Measurements from ENCODE around the gene CLDN11. TPM values are rescaled to one million over a fixed set of nuclear protein-coding genes. Genes with fewer than 3 reads are reported as not detected.

Gene CLDN11
- total and polyA plus RNA-seq, 7 donors: 1.3 to 3.0 (median 2.0) TPM

- H3K27me3 ChIP-seq (ENCODE audit: insufficient read depth in 3 of 3, low read length in 2 of 3): no peaks in the 10 kb centered on the region
- no peak for DNase-seq
- ATAC-seq: no peak
- no peak for TF ChIP-seq CTCF (IDR thresholded peaks at IDR 0.05)
- peaks cover 15% of the 10 kb centered on the region for H3K4me1 ChIP-seq
- H3K4me3 ChIP-seq: no peak overlapping the region
- WGBS, 3 donors: 94 to 99% (median 95%) methylated on average over 3 of the region's 3 CpGs
- peaks cover 8% of the 10 kb centered on the region for H3K9me3 ChIP-seq
- no peak overlapping the region for H3K27ac ChIP-seq
- peaks cover 9 to 91% of the 10 kb centered on the region in 2 donors for H3K36me3 ChIP-seq (ENCODE audit: insufficient read depth in 1 of 2, low read depth in 1 of 2)
- intact Hi-C loops (cut with DNase I): no loop called here
These were observed 32.2 kb upstream of the CLDN11 start for GRCh38 chr3:170386468-170386867.

GRCh38 chr3:170387950-170388349 lies 30.7 kb upstream of the CLDN11 start:
- Histone ChIP-seq H3K4me1 (peaks cover 3% of the 10 kb centered on the region), H3K4me3 (no peak overlapping the region), H3K36me3 (ENCODE audit: insufficient read depth in 1 of 2, low read depth in 1 of 2) (peaks cover 9 to 91% of the 10 kb centered on the region in 2 donors), H3K9me3 (peaks cover 8% of the 10 kb centered on the region), H3K27me3 (ENCODE audit: insufficient read depth in 3 of 3, low read length in 2 of 3) (no peaks in the 10 kb centered on the region), H3K27ac (no peak overlapping the region)
- no peak for ATAC-seq
- DNase-seq: no peak
- intact Hi-C loops (cut with DNase I): no loop called here
- TF ChIP-seq CTCF (IDR thresholded peaks at IDR 0.05): no peak

GRCh38 chr3:170391108-170391507 lies 27.6 kb upstream of the CLDN11 start:
- H3K36me3 ChIP-seq (ENCODE audit: insufficient read depth in 1 of 2, low read depth in 1 of 2): peaks cover 7 to 70% of the 10 kb centered on the region in 2 donors
- DNase-seq (no peak), ATAC-seq (no peak)
- intact Hi-C loops (cut with DNase I): no loop called here
- H3K27me3 ChIP-seq (ENCODE audit: insufficient read depth in 3 of 3, low read length in 2 of 3): no peaks in the 10 kb centered on the region
- peaks cover 8% of the 10 kb centered on the region for H3K9me3 ChIP-seq
- no peak overlapping the region for H3K4me3 ChIP-seq
- H3K27ac ChIP-seq: no peak overlapping the region
- no peak for TF ChIP-seq CTCF (IDR thresholded peaks at IDR 0.05)
- no peaks in the 10 kb centered on the region for H3K4me1 ChIP-seq
- WGBS, 3 donors: 91 to 98% (median 97%) methylated on average over 4 of the region's 4 CpGs

- intact Hi-C loops (cut with DNase I): loop anchor here in 1 of 2 donors (2.0 kb wide), 1 partner anchor 51 kb away; no protein-coding TSS in a partner anchor
- peaks cover 0 to 20% of the 10 kb centered on the region in 2 donors for H3K36me3 ChIP-seq (ENCODE audit: insufficient read depth in 1 of 2, low read depth in 1 of 2)
- 84 to 87% (median 85%) methylated on average over 6 of the region's 6 CpGs for WGBS, 3 donors
These were observed 21.0 kb upstream of the CLDN11 start for GRCh38 chr3:170397685-170398084.

More at GRCh38 chr3:170397685-170398084, 21.0 kb upstream of the CLDN11 start:
- Histone ChIP-seq H3K27me3 (ENCODE audit: insufficient read depth in 3 of 3, low read length in 2 of 3) (no peaks in the 10 kb centered on the region), H3K27ac (no peak overlapping the region), H3K4me1 (no peaks in the 10 kb centered on the region), H3K9me3 (no peaks in the 10 kb centered on the region), H3K4me3 (no peak overlapping the region)
- ATAC-seq (peak in 1 of 4 donors; percentile 14), DNase-seq (no peak)
- TF ChIP-seq CTCF (IDR thresholded peaks at IDR 0.05): no peak

All from psoas muscle (tissue), 8 donors.